NB4 (cell line): ENCODE measurements around the gene RNASE8.

Experiments used
- DNase-seq: peaks from one replicate; pipeline ENCODE4 v3.0.0; 2010; ENCODE audit warnings: low read depth
- H3K4me3 ChIP-seq: one replicate; pipeline ENCODE4 v1.5.1; 2011; ENCODE audit warnings: mild to moderate bottlenecking, low read depth, low read length, moderate library complexity
- CTCF ChIP-seq: IDR thresholded peaks from one replicate; pipeline ENCODE4 v1.5.1; 2012; ENCODE audit warnings: low read depth, low read length
- MAX ChIP-seq: IDR thresholded peaks from 2 replicates; pipeline ENCODE4 v1.6.1; 2011; ENCODE audit warnings: low read depth, low read length
- MYC ChIP-seq: IDR thresholded peaks from 2 replicates; pipeline ENCODE4 v1.6.1; 2011; ENCODE audit warnings: low read depth, low read length
- POLR2A ChIP-seq: IDR thresholded peaks from 2 replicates; pipeline ENCODE4 v1.6.1; 2011; ENCODE audit warnings: mild to moderate bottlenecking; ENCODE audit not compliant: insufficient read length; ENCODE audit errors: extremely low read depth

RNASE8 gene

GRCh38 chr14:21101802-21102413 lies 44.3 kb downstream of the RNASE8 start:
- H3K4me3 ChIP-seq: no peak overlapping the region
- peak; percentile 51 for DNase-seq

GRCh38 chr14:21102521-21103410 lies 45.1 kb downstream of the RNASE8 start:
- DNase-seq: no peak
- TF ChIP-seq POLR2A (no peak), CTCF (no peak), MAX (no peak), MYC (no peak)

More at GRCh38 chr14:21101802-21102413, 44.3 kb downstream of the RNASE8 start:
- TF ChIP-seq MYC: no peak
- TF ChIP-seq MAX: no peak

DNA sequence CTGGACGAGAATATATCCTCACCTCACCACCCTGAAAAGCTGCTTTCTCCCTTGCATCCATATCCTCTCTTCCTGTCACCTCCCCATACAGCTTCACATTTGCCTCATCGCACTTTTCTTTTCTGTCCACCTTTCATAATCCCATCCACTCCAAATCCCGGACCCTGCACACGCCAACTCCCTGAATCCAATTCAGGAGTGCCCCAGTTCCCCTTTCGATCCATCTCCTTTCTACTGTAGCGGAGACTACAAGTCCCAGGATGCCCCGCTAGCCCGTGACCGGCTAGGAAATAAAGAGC lies 45.7 kb downstream of the RNASE8 start:
- TF ChIP-seq MYC: 0 out of 2 replicates have a peak, but pooled peaks have one; percentile 69
- no peak; the same call in 1 of the 2 replicates for TF ChIP-seq MAX
- H3K4me3 ChIP-seq: peak overlapping the region; percentile 42

More at GRCh38 chr14:21102521-21103410, 45.1 kb downstream of the RNASE8 start:
- peak overlapping the region; percentile 42 for H3K4me3 ChIP-seq

DNA sequence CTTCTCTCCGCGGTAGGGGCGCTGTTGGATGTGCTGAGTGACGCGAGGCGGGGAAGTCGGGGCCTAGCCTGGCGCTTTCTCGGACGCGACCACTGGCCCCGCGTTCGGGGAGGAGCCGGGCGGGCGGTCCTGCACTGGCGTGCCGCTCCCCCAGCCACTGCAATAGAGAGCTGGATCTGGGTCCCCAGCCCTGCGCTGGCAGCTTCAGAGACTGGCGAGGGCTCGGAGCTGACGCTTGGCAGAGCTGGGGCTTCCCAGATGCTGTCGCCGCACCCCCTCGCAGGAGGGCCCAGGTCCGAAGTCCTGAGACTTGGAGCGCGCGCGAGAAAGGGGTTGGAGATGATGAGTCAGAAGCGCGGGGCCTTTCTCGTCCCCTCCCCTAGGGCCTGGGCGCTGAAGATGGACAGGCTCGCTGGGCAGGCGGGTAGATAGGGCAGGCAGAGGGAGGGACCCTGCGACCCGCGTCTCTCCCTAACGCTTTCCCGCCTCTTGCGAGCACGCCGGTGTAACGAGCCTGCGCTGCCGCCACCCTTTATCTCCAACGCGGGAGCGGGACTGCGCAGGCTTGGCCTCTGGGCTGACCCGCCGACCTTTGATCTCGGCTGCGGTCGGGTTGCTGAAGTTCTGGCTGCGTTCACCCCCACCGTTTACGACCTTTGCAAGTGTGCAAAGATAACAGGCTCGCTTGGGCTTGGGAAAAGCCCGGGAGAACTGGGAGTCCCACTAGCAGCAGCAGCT lies 46.3 kb downstream of the RNASE8 start:
- H3K4me3 ChIP-seq: peak overlapping the region; percentile 86
- DNase-seq: peak; percentile 96
- TF ChIP-seq MYC: no peak; the same call in none of the 2 replicates
- TF ChIP-seq MAX: peak; percentile 53
- TF ChIP-seq CTCF: peak; percentile 51
- peak; percentile 76 for TF ChIP-seq POLR2A

More for the DNA sequence above, 45.7 kb downstream of the RNASE8 start:
- no peak for DNase-seq

DNA sequence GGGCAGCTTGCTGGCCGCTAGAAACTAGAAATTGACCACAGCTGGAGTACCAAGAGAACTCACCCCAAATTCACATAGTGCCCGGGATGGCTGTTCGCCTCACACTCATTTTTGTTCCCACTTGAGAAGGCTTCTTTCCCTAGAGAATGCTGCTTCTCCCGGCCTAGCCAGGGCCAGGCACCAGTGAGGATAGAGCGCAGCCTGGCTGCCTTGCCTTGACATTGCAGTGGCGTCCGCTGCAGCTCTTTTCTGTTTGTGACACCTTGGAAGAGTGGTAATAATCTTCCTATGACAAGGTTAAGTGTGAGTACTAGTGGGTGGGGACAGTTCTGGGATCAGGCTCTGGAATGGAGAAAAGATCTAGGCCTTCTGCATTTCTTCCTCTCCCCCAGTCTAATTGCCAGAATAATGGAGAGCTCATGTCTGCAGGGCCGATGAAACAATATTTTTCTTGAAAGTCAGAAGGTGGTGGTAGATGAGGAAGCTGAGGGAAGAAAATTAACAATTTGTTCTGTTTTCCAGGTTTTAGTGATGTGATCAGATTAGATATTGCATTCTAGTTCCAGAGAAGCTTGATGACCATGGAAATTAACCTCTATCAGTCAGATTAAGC lies 46.9 kb downstream of the RNASE8 start:
- TF ChIP-seq CTCF: peak; percentile 85
- no peak for TF ChIP-seq MAX
- peak overlapping the region; percentile 86 for H3K4me3 ChIP-seq
- peak; percentile 85 for DNase-seq

GRCh38 chr14:21105095-21105494 lies 47.5 kb downstream of the RNASE8 start:
- TF ChIP-seq MAX (no peak), POLR2A (no peak), CTCF (no peak)
- H3K4me3 ChIP-seq: peak overlapping the region; percentile 86
- DNase-seq: no peak
